ENCODE measurements around the gene BEND5. TPM values are rescaled to one million over a fixed set of nuclear protein-coding genes. Genes with fewer than 3 reads are reported as not detected.

BEND5 gene
- total RNA-seq, 4 donors from 2014 or later = 2.8 to 4.6 (median 3.9) TPM

DNA sequence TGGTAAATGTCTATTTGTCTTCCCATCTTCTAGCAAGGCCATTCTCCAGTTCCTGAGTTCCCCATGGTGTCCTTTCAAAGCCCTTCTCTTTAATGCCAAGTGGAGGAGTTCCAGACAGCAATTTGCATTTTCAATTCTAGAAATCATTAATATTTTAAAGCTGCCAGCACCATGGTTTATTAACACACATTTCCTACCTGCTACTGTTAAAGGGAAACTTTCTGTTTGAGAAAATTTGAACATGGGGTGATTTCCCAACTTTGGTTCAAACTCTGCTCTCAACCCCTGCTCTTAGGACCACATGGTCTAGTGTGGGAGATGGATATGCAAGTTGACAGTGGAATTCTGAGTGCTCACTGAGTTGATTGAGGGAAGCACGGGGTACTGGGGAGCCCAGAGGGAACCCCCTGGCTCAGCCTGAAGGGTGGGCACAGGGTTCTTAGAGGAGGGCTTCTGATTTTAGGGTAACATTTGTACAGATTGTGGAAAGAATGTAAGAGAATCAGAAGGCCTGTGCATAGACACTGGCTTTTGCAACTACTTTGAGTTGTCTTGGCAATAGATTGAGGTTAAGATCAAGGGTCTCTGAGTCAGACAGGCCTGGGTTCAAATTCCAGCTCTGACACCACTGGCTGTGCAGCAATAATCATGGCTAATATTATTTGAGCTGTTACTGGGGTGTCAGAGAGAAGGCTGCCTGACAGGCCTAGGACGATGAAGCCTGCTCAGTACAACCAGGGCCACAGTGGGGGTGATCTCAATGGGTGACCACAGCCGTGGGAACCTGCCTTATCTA, 97.8 kb downstream of the BEND5 start:
- Histone ChIP-seq H3K9me3 (no peaks in the 10 kb centered on the region), H3K27me3 (peaks cover 0 to 15% (median 0%) of the 10 kb centered on the region in 4 donors), H3K27ac (replicated peaks in 1 of 4) (no peak overlapping the region), H3K4me3 (no peak overlapping the region), H3K4me1 (no peaks in the 10 kb centered on the region), H3K36me3 (no peaks in the 10 kb centered on the region)
- no peak for TF ChIP-seq POLR2A (IDR thresholded peaks at IDR 0.05; ENCODE audit: low read depth)
- TF ChIP-seq, protein P1, sequence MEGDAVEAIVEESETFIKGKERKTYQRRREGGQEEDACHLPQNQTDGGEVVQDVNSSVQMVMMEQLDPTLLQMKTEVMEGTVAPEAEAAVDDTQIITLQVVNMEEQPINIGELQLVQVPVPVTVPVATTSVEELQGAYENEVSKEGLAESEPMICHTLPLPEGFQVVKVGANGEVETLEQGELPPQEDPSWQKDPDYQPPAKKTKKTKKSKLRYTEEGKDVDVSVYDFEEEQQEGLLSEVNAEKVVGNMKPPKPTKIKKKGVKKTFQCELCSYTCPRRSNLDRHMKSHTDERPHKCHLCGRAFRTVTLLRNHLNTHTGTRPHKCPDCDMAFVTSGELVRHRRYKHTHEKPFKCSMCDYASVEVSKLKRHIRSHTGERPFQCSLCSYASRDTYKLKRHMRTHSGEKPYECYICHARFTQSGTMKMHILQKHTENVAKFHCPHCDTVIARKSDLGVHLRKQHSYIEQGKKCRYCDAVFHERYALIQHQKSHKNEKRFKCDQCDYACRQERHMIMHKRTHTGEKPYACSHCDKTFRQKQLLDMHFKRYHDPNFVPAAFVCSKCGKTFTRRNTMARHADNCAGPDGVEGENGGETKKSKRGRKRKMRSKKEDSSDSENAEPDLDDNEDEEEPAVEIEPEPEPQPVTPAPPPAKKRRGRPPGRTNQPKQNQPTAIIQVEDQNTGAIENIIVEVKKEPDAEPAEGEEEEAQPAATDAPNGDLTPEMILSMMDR (IDR thresholded peaks at IDR 0.05) = no peak
- TF ChIP-seq EP300 (IDR thresholded peaks at IDR 0.05) = no peak
- TF ChIP-seq POLR2AphosphoS5 (IDR thresholded peaks at IDR 0.05) = no peak
- no peak for DNase-seq (ENCODE audit: extremely low spot score)
- intact Hi-C loops (cut with DNase I) = loop anchor here (10.0 kb wide), 1 partner anchor 136 kb away; no protein-coding TSS in a partner anchor
- WGBS = 97% methylated on average over 3 of the region's 3 CpGs

Measured in esophagus muscularis mucosa (tissue), 4 donors.